B cell (primary cell): Measurements from ENCODE around the gene ALDH1B1. TPM values are rescaled to one million over a fixed set of nuclear protein-coding genes. Genes with fewer than 3 reads are reported as not detected.

ENCODE experiments used
- ATAC-seq: fragments of 200-7000 bp; cut with Tn5 transposase; one replicate; pipeline ENCODE4 v1.10.0; 2021; ENCODE audit warnings: low read depth, mild to moderate bottlenecking, moderate number of reproducible peaks, moderate library complexity
- CTCF ChIA-PET: fragments of 350-600 bp; sonication (Branson Sonifier 250); formaldehyde crosslinking; loops from one replicate; lab custom pipeline; 2021; ENCODE audit warnings: antibody characterized with exemption, inconsistent platforms; lab: Charles Lee
- POLR2A ChIA-PET: fragments of 350-600 bp; sonication (Branson Sonifier 250); formaldehyde crosslinking; loops from one replicate; lab custom pipeline; 2021; ENCODE audit warnings: antibody characterized with exemption; lab: Charles Lee
- DNase-seq: peaks from one replicate; pipeline ENCODE4 v3.0.0; 2013
- H2AFZ ChIP-seq: 2 replicates; pipeline ENCODE4 v1.6.1; 2012; ENCODE audit warnings: mild to moderate bottlenecking, low read depth, low read length; ENCODE audit not compliant: insufficient read depth, poor library complexity, severe bottlenecking
- H3K27ac ChIP-seq, 2 donors: 1 replicate in 1 of 2; 2 replicates in 1 of 2; pipeline ENCODE4 v1.5.1; 2012 to 2013; ENCODE audit warnings: low read length in 2 of 2, mild to moderate bottlenecking in 2 of 2, moderate library complexity in 1 of 2
- H3K27me3 ChIP-seq, 4 experiments: fragments of 200-600 bp in 1 of 4; sonication (generic) in 1 of 4; replicated peaks in 1 of 4; 1 replicate in 2 of 4; 2 replicates in 2 of 4; pipeline versions ENCODE4 v1.6.1 to v1.7.0; 2013 to 2016; ENCODE audit warnings: low read length in 3 of 4, mild to moderate bottlenecking in 2 of 4, mixed read lengths in 1 of 4, moderate library complexity in 1 of 4; ENCODE audit not compliant: insufficient read depth in 4 of 4, control insufficient read depth in 3 of 4; ENCODE audit errors: control extremely low read depth in 1 of 4
- H3K36me3 ChIP-seq, 2 experiments: replicated peaks in 1 of 2; 1 replicate in 1 of 2; 2 replicates in 1 of 2; pipeline versions ENCODE4 v1.6.1 to v1.7.1; 2013; ENCODE audit warnings: low read length in 1 of 2; ENCODE audit not compliant: insufficient read depth in 2 of 2, control insufficient read depth in 1 of 2; ENCODE audit errors: control extremely low read depth in 1 of 2, extremely low read depth in 1 of 2
- H3K4me1 ChIP-seq, 2 donors: fragments of 200-600 bp in 1 of 2; sonication (generic) in 1 of 2; 1 replicate in 1 of 2; 2 replicates in 1 of 2; pipeline versions ENCODE4 v1.5.1 to v1.6.1; 2013 to 2017; ENCODE audit warnings: low read length in 2 of 2; ENCODE audit not compliant: control insufficient read depth in 2 of 2, insufficient read depth in 2 of 2
- H3K4me2 ChIP-seq: replicated peaks from 2 replicates; pipeline ENCODE3; 2012; ENCODE audit warnings: mild to moderate bottlenecking, low read depth, low read length; ENCODE audit not compliant: poor library complexity, severe bottlenecking
- H3K4me3 ChIP-seq, 5 experiments: fragments of 200-600 bp in 1 of 5; sonication (generic) in 1 of 5; 1 replicate in 3 of 5; 2 replicates in 2 of 5; pipeline versions ENCODE4 v1.5.1 to v1.7.0; 2011 to 2016; ENCODE audit warnings: low read length in 4 of 5, mild to moderate bottlenecking in 4 of 5, low read depth in 2 of 5, control low read depth in 1 of 5, moderate library complexity in 1 of 5; ENCODE audit not compliant: insufficient read depth in 1 of 5; ENCODE audit errors: control extremely low read depth in 1 of 5, extremely low read depth in 1 of 5
- H3K79me2 ChIP-seq: fragments of 200-600 bp; sonication (generic); one replicate; pipeline ENCODE4 v1.6.0; 2016; ENCODE audit warnings: low read length; ENCODE audit not compliant: control insufficient read depth, insufficient read depth
- H3K9ac ChIP-seq: fragments of 200-600 bp; sonication (generic); 2 replicates; pipeline ENCODE4 v1.6.1; 2017; ENCODE audit warnings: mild to moderate bottlenecking, low read length, moderate library complexity
- H3K9me3 ChIP-seq, 3 donors: one replicate each; pipeline versions ENCODE4 v1.6.1 to v1.7.1; 2013; ENCODE audit warnings: low read length in 2 of 3; ENCODE audit not compliant: control insufficient read depth in 2 of 3, insufficient read depth in 1 of 3; ENCODE audit errors: control extremely low read depth in 1 of 3
- H4K20me1 ChIP-seq: 2 replicates; pipeline ENCODE4 v1.6.0; 2012; ENCODE audit warnings: mild to moderate bottlenecking, low read length; ENCODE audit not compliant: insufficient read depth, control insufficient read depth, poor library complexity, severe bottlenecking
- H3K27ac Mint-ChIP-seq: one replicate; pipeline ENCODE4 v1.8.0; 2021; ENCODE audit warnings: mixed read lengths
- H3K27me3 Mint-ChIP-seq: one replicate; pipeline ENCODE4 v1.8.0; 2021; ENCODE audit warnings: mixed read lengths
- H3K4me1 Mint-ChIP-seq: one replicate; pipeline ENCODE4 v1.8.0; 2021; ENCODE audit warnings: mixed read lengths
- H3K4me3 Mint-ChIP-seq: one replicate; pipeline ENCODE4 v1.8.0; 2021; ENCODE audit warnings: mixed read lengths
- H3K9me3 Mint-ChIP-seq: one replicate; pipeline ENCODE4 v1.8.0; 2022; ENCODE audit warnings: mixed read lengths; ENCODE audit not compliant: insufficient read depth
- CTCF ChIP-seq: fragments of 200-600 bp; IDR thresholded peaks from one replicate; pipeline ENCODE4 v1.8.0; 2022; ENCODE audit warnings: antibody characterized with exemption, mild to moderate bottlenecking
- EZH2 ChIP-seq: IDR thresholded peaks from 2 replicates; pipeline ENCODE4 v1.6.1; 2012; ENCODE audit warnings: borderline replicate concordance, low read depth, mild to moderate bottlenecking, moderate library complexity, low read length; ENCODE audit not compliant: insufficient read depth, poor library complexity, severe bottlenecking
- WGBS: methylation state at CpG from one replicate; pipeline ENCODE4 v1.1.5; 2013; ENCODE audit warnings: missing lambda C conversion rate; ENCODE audit not compliant: insufficient coverage; 5-methylcytosine and 5-hydroxymethylcytosine counted together
- intact Hi-C: fragments of 100-400 bp; cut with micrococcal nuclease; formaldehyde crosslinking; loops from one replicate; pipeline ENCODE4 v1.10.0; 2022
- polyA plus RNA-seq: library from polyadenylated mRNA; depleted of rRNA; stranded (reverse); fragments of >200 nt; gene quantifications from 2 replicates; pipeline ENCODE4 v1.2.3, GENCODE V29; 2012
- total RNA-seq, 2 donors: library from RNA; stranded (reverse); fragments of 120-200 nt in 1 of 2; gene quantifications; 1 replicate in 1 of 2; 2 replicates in 1 of 2; pipeline versions ENCODE4 v1.2.3 to v1.2.4, GENCODE V29; 2013 to 2022

Gene ALDH1B1
- total and polyA plus RNA-seq, 2 donors (not counting 1 experiment from before 2014, with no cell fraction given), result 0.81 to 4.8 TPM

DNA sequence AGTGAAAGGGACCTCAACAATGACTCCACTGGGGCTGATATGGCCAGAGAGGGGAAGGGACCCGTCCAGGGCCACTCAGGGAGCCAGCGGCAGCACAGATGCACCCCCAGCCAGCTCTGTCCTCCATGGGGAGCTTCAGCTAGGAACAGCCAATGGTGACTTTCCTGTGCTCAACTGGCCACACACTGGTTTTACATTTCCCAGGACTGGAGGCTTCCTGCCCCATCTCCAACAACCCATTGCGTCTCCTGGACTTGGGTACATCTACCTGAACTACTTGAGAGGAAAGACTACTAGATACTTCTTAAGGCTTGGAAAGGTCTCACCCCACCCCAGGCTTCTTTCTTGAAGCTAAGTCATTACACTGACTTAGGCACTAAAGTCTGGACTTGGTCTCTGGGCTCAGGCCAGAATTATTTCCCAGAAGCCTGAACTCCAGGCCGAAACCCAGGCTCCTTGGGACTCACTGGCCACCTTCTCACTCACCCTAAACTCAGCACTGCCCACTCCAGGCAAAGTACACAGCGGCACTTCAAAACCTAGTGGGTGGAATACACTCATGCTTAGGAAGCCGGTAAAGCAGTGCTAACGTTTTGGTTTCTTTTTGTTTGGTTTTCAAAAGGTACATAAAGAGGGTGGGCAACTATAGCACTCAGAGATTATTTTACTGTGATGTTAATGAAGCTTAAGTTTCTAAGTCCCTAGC lies 30.2 kb downstream of the ALDH1B1 start:
- DNase-seq, result no peak
- ATAC-seq, result no peak
- Histone ChIP-seq H3K79me2 (no peaks in the 10 kb centered on the region), H3K36me3 (no peaks in the 10 kb centered on the region), H3K27me3 (peaks cover 0 to 34% (median 6%) of the 10 kb centered on the region in 4 experiments), H3K9me3 (peaks cover 0 to 3% (median 0%) of the 10 kb centered on the region in 3 donors), H2AFZ (no peak overlapping the region), H3K9ac (no peak overlapping the region), H4K20me1 (no peaks in the 10 kb centered on the region), H3K4me2 (no peak overlapping the region), H3K4me1 (no peaks in the 10 kb centered on the region), H3K27ac (no peak overlapping the region), H3K4me3 (no peak overlapping the region)
- intact Hi-C loops, result no loop called here
- Mint-ChIP-seq H3K4me1 (peaks cover 3% of the 10 kb centered on the region), H3K4me3 (no peak overlapping the region), H3K27me3 (peaks cover 72% of the 10 kb centered on the region), H3K27ac (no peak overlapping the region), H3K9me3 (no peaks in the 10 kb centered on the region)
- WGBS, result 76% methylated on average over 3 of the region's 7 CpGs
- ChIA-PET POLR2A (no interaction called here), CTCF (no interaction called here)
- TF ChIP-seq EZH2 (no peak), CTCF (no peak)

DNA sequence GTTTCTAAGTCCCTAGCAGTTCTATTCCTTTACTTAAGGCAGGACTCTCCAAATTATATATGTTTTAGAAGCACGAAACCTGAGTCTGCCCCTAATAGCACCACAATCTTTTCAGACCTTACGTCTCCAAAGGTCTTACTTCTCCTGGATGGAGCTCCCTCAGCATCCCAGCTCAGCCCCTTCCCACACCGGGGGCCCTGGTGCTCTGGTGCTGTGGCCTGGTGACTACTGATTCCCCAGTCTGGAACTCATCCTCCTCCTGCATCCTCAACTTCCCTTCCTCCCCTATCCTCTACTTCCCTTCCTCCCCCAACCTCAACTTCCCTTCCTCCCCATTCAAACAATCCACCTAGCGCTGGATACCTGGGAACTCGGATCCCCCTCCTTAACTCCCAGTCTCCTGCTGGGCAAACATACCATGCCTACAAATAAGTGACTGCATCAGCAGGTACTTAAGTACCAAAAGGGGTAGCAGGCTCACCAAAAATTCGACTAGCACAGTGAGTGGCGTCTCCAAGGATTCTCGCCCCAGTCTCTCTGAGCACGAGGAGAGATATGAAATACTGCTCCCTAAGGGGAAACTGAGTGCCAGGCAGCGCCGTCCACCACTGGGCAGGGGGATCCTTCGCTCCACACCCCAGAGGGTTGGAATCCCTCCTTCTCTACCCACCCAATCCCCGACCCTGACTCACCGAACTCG lies 30.9 kb downstream of the ALDH1B1 start:
- Histone ChIP-seq H3K4me1 (no peaks in the 10 kb centered on the region), H3K9ac (no peak overlapping the region), H3K9me3 (peaks cover 0 to 3% (median 0%) of the 10 kb centered on the region in 3 donors), H2AFZ (no peak overlapping the region), H3K27me3 (peaks cover 0 to 34% (median 6%) of the 10 kb centered on the region in 4 experiments), H3K4me3 (no peak overlapping the region), H3K36me3 (no peaks in the 10 kb centered on the region), H3K4me2 (peak overlapping the region; percentile 5), H4K20me1 (no peaks in the 10 kb centered on the region), H3K27ac (no peak overlapping the region), H3K79me2 (no peaks in the 10 kb centered on the region)
- TF ChIP-seq EZH2 (no peak), CTCF (no peak)
- ATAC-seq (no peak), DNase-seq (no peak)
- CTCF ChIA-PET, result no interaction called here
- H3K27me3 Mint-ChIP-seq, result peaks cover 76% of the 10 kb centered on the region
- intact Hi-C loops, result no loop called here
- H3K4me3 Mint-ChIP-seq, result no peak overlapping the region
- peaks cover 3% of the 10 kb centered on the region for H3K4me1 Mint-ChIP-seq
- WGBS, result 40% methylated on average over 14 of the region's 15 CpGs
- H3K27ac Mint-ChIP-seq, result no peak overlapping the region
- H3K9me3 Mint-ChIP-seq, result no peaks in the 10 kb centered on the region
- POLR2A ChIA-PET, result no interaction called here
